Kidney (tissue), 14 donors: Measurements from ENCODE around the gene SHLD2. TPM values are rescaled to one million over a fixed set of nuclear protein-coding genes. Genes with fewer than 3 reads are reported as not detected.
"Not testable (repeated sequence)": the region's sequence is repeated elsewhere in the genome, so short reads cannot be mapped to it uniquely, and the experiment has no call there.

Experiments used
- DNase-seq, 5 donors: peaks; one replicate each; pipeline ENCODE4 v3.0.0-alpha.2; 2013 to 2020
- FAIRE-seq: peaks from 2 replicates; lab custom pipeline; 2012; peaks lifted over from hg19 to GRCh38; lab: Jason Lieb, UNC
- H3K27ac ChIP-seq, 2 donors: one replicate each; pipeline ENCODE4 v1.7.0; 2013; ENCODE audit warnings: low read depth in 2 of 2, low read length in 2 of 2, inconsistent platforms in 1 of 2
- H3K27me3 ChIP-seq: one replicate; pipeline ENCODE4 v1.7.1; 2013; ENCODE audit warnings: low read length, inconsistent platforms; ENCODE audit not compliant: control insufficient read depth, insufficient read depth
- H3K36me3 ChIP-seq, 3 donors: one replicate each; pipeline versions ENCODE4 v1.7.0 to v1.7.1; 2013; ENCODE audit warnings: low read length in 3 of 3, control low read depth in 1 of 3, inconsistent platforms in 1 of 3; ENCODE audit not compliant: insufficient read depth in 3 of 3, control insufficient read depth in 2 of 3
- H3K4me1 ChIP-seq, 3 donors: one replicate each; pipeline versions ENCODE4 v1.7.0 to v1.7.1; 2013; ENCODE audit warnings: low read length in 3 of 3, inconsistent platforms in 1 of 3, low read depth in 1 of 3; ENCODE audit not compliant: control insufficient read depth in 2 of 3, insufficient read depth in 2 of 3
- H3K4me3 ChIP-seq, 3 donors: one replicate each; pipeline versions ENCODE4 v1.7.0 to v1.8.1; 2013; ENCODE audit warnings: low read length in 3 of 3, control low read depth in 1 of 3, inconsistent platforms in 1 of 3
- H3K9ac ChIP-seq, 3 donors: one replicate each; pipeline versions ENCODE4 v1.7.0 to v1.7.1; 2013; ENCODE audit warnings: low read length in 3 of 3, control low read depth in 1 of 3, inconsistent platforms in 1 of 3
- H3K9me3 ChIP-seq, 3 donors: one replicate each; pipeline versions ENCODE4 v1.7.0 to v1.7.1; 2013; ENCODE audit warnings: low read length in 3 of 3, control low read depth in 1 of 3, inconsistent platforms in 1 of 3; ENCODE audit not compliant: control insufficient read depth in 2 of 3, insufficient read depth in 1 of 3
- CTCF ChIP-seq: IDR thresholded peaks from 3 replicates; pipeline ENCODE4 v1.5.1; 2012; ENCODE audit warnings: mild to moderate bottlenecking, moderate library complexity, borderline replicate concordance; ENCODE audit not compliant: insufficient read depth; ENCODE audit errors: extremely low read depth
- intact Hi-C: fragments of 100-400 bp; cut with DNase I; formaldehyde crosslinking; loops from one replicate; pipeline ENCODE4 v1.11.1; 2022
- polyA plus RNA-seq: library from polyadenylated mRNA; stranded (reverse); fragments of 350-450 nt; fragmentation: Illumina TruSeq; extraction: RNeasy Lipid Tissue Mini Kit (QIAGEN cat#74804); gene quantifications from one replicate; pipeline ENCODE4 v1.2.3, GENCODE V29; 2014; ENCODE audit warnings: low read depth, low replicate concordance; ENCODE audit not compliant: insufficient read depth
- total RNA-seq: library from RNA; stranded (reverse); fragmentation: NEBNext Ultra II Directional; extraction: Animal tissue kit (Norgen Biotek cat#: 25700); gene quantifications from one replicate; pipeline ENCODE4 v1.2.1, GENCODE V29; 2021
- donor health status: control.
- donor health status: control.
- donor health status: control.
- donor health status: control.
- donor health status: control.
- donor health status: DM: yes; HTN: yes; CAD: no.
- donor health status: Normal renal cell carcinoma (clear cell type).

Gene SHLD2
- total and polyA plus RNA-seq, 2 donors from 2014 or later: 25.9 to 36.9 TPM

- no peak for TF ChIP-seq CTCF
- Histone ChIP-seq H3K4me3 (no peak overlapping the region), H3K27me3 (no peaks in the 10 kb centered on the region), H3K36me3 (peaks cover 2 to 36% (median 11%) of the 10 kb centered on the region in 3 donors), H3K9me3 (no peaks in the 10 kb centered on the region), H3K4me1 (peaks cover 0 to 17% (median 0%) of the 10 kb centered on the region in 3 donors), H3K9ac (no peak overlapping the region), H3K27ac (no peak overlapping the region)
- FAIRE-seq: no peak
- no peak for DNase-seq
- intact Hi-C loops: no loop called here
Observed at GRCh38 chr10:87066865-87067264, 28.1 kb upstream of the SHLD2 start.

GRCh38 chr10:87068281-87068680, 26.7 kb upstream of the SHLD2 start:
- Histone ChIP-seq H3K36me3 (peaks cover 0 to 39% (median 10%) of the 10 kb centered on the region in 3 donors), H3K9me3 (no peaks in the 10 kb centered on the region), H3K27me3 (no peaks in the 10 kb centered on the region), H3K27ac (no peak overlapping the region), H3K9ac (no peak overlapping the region), H3K4me1 (peaks cover 0 to 17% (median 0%) of the 10 kb centered on the region in 3 donors), H3K4me3 (no peak overlapping the region)
- FAIRE-seq (no peak), DNase-seq (no peak)
- no peak for TF ChIP-seq CTCF
- intact Hi-C loops: no loop called here

- no peak overlapping the region for H3K27ac ChIP-seq
- H3K4me1 ChIP-seq: no peaks in the 10 kb centered on the region
- peak in 1 of 5 donors; percentile 27 for DNase-seq
- no peak for FAIRE-seq
- no peak overlapping the region for H3K9ac ChIP-seq
- peaks cover 0 to 35% (median 5%) of the 10 kb centered on the region in 3 donors for H3K36me3 ChIP-seq
- no peak overlapping the region for H3K4me3 ChIP-seq
- intact Hi-C loops: no loop called here
- no peaks in the 10 kb centered on the region for H3K9me3 ChIP-seq
- H3K27me3 ChIP-seq: no peaks in the 10 kb centered on the region
- TF ChIP-seq CTCF: no peak
Observed at GRCh38 chr10:87072449-87072848, 22.6 kb upstream of the SHLD2 start.

GRCh38 chr10:87076421-87076820, 18.6 kb upstream of the SHLD2 start:
- H3K4me1 ChIP-seq, DNase-seq, H3K27ac ChIP-seq, H3K27me3 ChIP-seq, H3K4me3 ChIP-seq, H3K9me3 ChIP-seq, H3K9ac ChIP-seq, FAIRE-seq, intact Hi-C loops: not testable (repeated sequence)
- peaks cover 0 to 20% (median 2%) of the 10 kb centered on the region in 3 donors for H3K36me3 ChIP-seq
